WTC11 (cell line): ENCODE data around the gene PRR33. TPM values are rescaled to one million over a fixed set of nuclear protein-coding genes. Genes with fewer than 3 reads are reported as not detected.

Source experiments
- ATAC-seq: fragments of 200-7000 bp; cut with Tn5 transposase; 2 replicates; pipeline ENCODE4 v1.10.0; 2021; ENCODE audit warnings: mild to moderate bottlenecking, moderate library complexity
- CTCF ChIA-PET: fragments of 300-600 bp; sonication (Branson Sonifier 250); formaldehyde crosslinking; loops from one replicate; lab custom pipeline; 2021; ENCODE audit warnings: antibody characterized with exemption; lab: Charles Lee
- POLR2A ChIA-PET: fragments of 350-600 bp; sonication (Branson Sonifier 250); formaldehyde crosslinking; loops from one replicate; lab custom pipeline; 2021; ENCODE audit warnings: antibody characterized with exemption; lab: Charles Lee
- DNase-seq: peaks from one replicate; pipeline ENCODE4 v3.0.0; 2021; ENCODE audit warnings: low spot score
- H3K27ac Mint-ChIP-seq: 2 replicates; pipeline ENCODE4 v1.8.0; 2021; ENCODE audit warnings: mixed read lengths
- H3K27me3 Mint-ChIP-seq: 2 replicates; pipeline ENCODE4 v1.8.0; 2021; ENCODE audit warnings: low read depth, mild to moderate bottlenecking, moderate library complexity, mixed read lengths
- H3K36me3 Mint-ChIP-seq: 2 replicates; pipeline ENCODE4 v1.8.0; 2021; ENCODE audit warnings: mixed read lengths
- H3K4me1 Mint-ChIP-seq: 2 replicates; pipeline ENCODE4 v1.8.0; 2022; ENCODE audit warnings: mixed read lengths
- H3K4me3 Mint-ChIP-seq: 2 replicates; pipeline ENCODE4 v1.8.0; 2021; ENCODE audit warnings: mild to moderate bottlenecking, moderate library complexity, mixed read lengths
- H3K9me3 Mint-ChIP-seq: 2 replicates; pipeline ENCODE4 v1.8.0; 2021; ENCODE audit warnings: mixed read lengths
- AFF4 ChIP-seq: sonication (generic); formaldehyde crosslinking; IDR thresholded peaks from 2 replicates; pipeline ENCODE4 v1.8.1; 2023; ENCODE audit warnings: mild to moderate bottlenecking, missing genetic modification reagents, borderline replicate concordance
- CREB1 ChIP-seq: sonication (generic); formaldehyde crosslinking; IDR thresholded peaks from 2 replicates; pipeline ENCODE4 v1.8.0; 2023; ENCODE audit warnings: mild to moderate bottlenecking, missing genetic modification reagents
- ESRRA ChIP-seq: sonication (generic); formaldehyde crosslinking; IDR thresholded peaks from 2 replicates; pipeline ENCODE4 v1.8.1; 2022; ENCODE audit warnings: mild to moderate bottlenecking, missing genetic modification reagents, borderline replicate concordance
- FOXJ3 ChIP-seq: sonication (generic); formaldehyde crosslinking; IDR thresholded peaks from 2 replicates; pipeline ENCODE4 v1.9.0; 2021; ENCODE audit warnings: missing genetic modification reagents, mild to moderate bottlenecking, borderline replicate concordance
- IRF2 ChIP-seq: sonication (generic); formaldehyde crosslinking; IDR thresholded peaks from 2 replicates; pipeline ENCODE4 v1.8.0; 2022; ENCODE audit warnings: low read depth, missing genetic modification reagents, borderline replicate concordance
- JUN ChIP-seq: sonication (generic); formaldehyde crosslinking; IDR thresholded peaks from 2 replicates; pipeline ENCODE4 v1.8.0; 2023; ENCODE audit warnings: mild to moderate bottlenecking, missing genetic modification reagents
- KAT7 ChIP-seq: sonication (generic); formaldehyde crosslinking; IDR thresholded peaks from 2 replicates; pipeline ENCODE4 v1.8.1; 2023; ENCODE audit warnings: missing genetic modification reagents, mild to moderate bottlenecking, borderline replicate concordance
- MLX ChIP-seq: sonication (generic); formaldehyde crosslinking; IDR thresholded peaks from 2 replicates; pipeline ENCODE4 v1.8.1; 2023; ENCODE audit warnings: mild to moderate bottlenecking, missing genetic modification reagents, moderate library complexity
- RORB ChIP-seq: fragments of 250-450 bp; sonication (Bioruptor Pico); IDR thresholded peaks from 2 replicates; pipeline ENCODE4 v1.9.0; 2021; ENCODE audit warnings: mild to moderate bottlenecking
- SOX15 ChIP-seq: fragments of 250-450 bp; sonication (Bioruptor Pico); IDR thresholded peaks from 2 replicates; pipeline ENCODE4 v1.9.0; 2021; ENCODE audit warnings: mild to moderate bottlenecking
- TP53 ChIP-seq: sonication (generic); formaldehyde crosslinking; IDR thresholded peaks from 2 replicates; pipeline ENCODE4 v1.8.1; 2023; ENCODE audit warnings: mild to moderate bottlenecking, missing genetic modification reagents
- ZMAT4 ChIP-seq: fragments of 250-450 bp; sonication (Bioruptor Pico); IDR thresholded peaks from 2 replicates; pipeline ENCODE4 v1.9.0; 2021; ENCODE audit warnings: mild to moderate bottlenecking
- ZNF317 ChIP-seq: sonication (generic); formaldehyde crosslinking; IDR thresholded peaks from 2 replicates; pipeline ENCODE4 v1.8.1; 2023; ENCODE audit warnings: low read depth, mild to moderate bottlenecking, moderate library complexity, missing genetic modification reagents, borderline replicate concordance
- total RNA-seq: library from RNA; stranded (reverse); gene quantifications from 3 replicates; pipeline ENCODE4 v1.2.3, GENCODE V29; 2021
- TF ChIP-seq, protein P1 (sequence below): sonication (generic); formaldehyde crosslinking; conservative IDR thresholded peaks from 2 replicates; pipeline ENCODE4 v1.8.1; 2023; ENCODE audit warnings: mild to moderate bottlenecking, low read depth, missing genetic modification reagents, moderate library complexity
- TF ChIP-seq, protein P2 (sequence below): sonication (generic); formaldehyde crosslinking; IDR thresholded peaks from 2 replicates; pipeline ENCODE4 v1.8.1; 2023; ENCODE audit warnings: mild to moderate bottlenecking, missing genetic modification reagents
- TF ChIP-seq, protein P3 (sequence below): sonication (generic); formaldehyde crosslinking; IDR thresholded peaks from 2 replicates; pipeline ENCODE4 v1.8.0; 2022; ENCODE audit warnings: mild to moderate bottlenecking, missing genetic modification reagents
- TF ChIP-seq, protein P4 (sequence below): sonication (generic); formaldehyde crosslinking; IDR thresholded peaks from 2 replicates; pipeline ENCODE4 v1.8.1; 2023; ENCODE audit warnings: mild to moderate bottlenecking, missing genetic modification reagents

The PRR33 gene
- total RNA-seq, 1 experiment from 2014 or later, result not detected

DNA sequence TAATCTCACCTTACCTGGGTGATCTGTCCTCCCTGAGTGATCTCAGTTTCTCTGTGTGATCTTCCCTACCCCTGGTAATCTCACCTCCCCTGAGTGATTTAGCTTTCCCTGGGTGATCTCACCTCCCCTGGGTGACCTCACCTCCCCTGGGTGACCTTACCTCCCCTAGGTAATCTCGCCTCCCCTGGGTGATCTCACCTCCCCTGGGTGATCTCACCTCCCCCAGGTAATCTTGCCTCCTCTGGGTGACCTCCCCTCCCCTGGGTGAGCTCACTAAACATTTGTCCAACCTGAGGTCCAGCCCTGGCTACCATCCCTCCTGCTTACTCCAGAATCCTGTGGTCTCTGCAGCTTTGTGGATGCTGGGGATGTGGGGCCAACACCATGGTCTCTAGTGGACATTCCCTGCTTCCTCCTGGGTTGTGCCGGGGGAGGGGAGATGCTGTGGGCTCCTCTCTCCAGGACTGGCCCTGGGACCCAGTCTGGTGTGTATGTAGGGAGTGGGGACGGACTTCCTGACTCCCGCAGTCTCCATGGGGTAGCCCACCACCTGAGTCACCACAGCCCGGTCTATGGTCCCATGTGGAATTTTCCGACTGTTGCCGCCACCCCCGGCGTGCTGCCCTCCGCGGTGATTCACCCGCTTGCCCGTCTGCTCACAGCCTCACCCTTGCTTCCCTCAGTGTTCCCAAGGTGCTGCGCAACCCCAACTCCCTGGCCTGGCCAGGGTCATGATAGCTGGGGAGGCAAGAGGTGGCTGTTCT lies 28.9 kb downstream of the PRR33 start:
- H3K4me3 Mint-ChIP-seq, result no peak overlapping the region
- CTCF ChIA-PET, result interaction anchor here (1.4 kb wide), 1 partner anchor 169 kb away, joined by 3 read pairs; no protein-coding TSS in a partner anchor
- no peak overlapping the region for H3K27ac Mint-ChIP-seq
- no peak for DNase-seq
- ATAC-seq, result no peak
- TF ChIP-seq IRF2 (no peak), ZNF317 (CRISPR knock-in tag) (no peak), JUN (no peak), CREB1 (CRISPR knock-in tag) (no peak), TP53 (CRISPR knock-in tag) (no peak), ZMAT4 (CRISPR knock-in tag) (no peak), MLX (CRISPR knock-in tag) (no peak), KAT7 (CRISPR knock-in tag) (no peak), FOXJ3 (CRISPR knock-in tag) (no peak)
- TF ChIP-seq, all 79 proteins: peak for 0
- Mint-ChIP-seq H3K27me3 (no peaks in the 10 kb centered on the region), H3K36me3 (no peaks in the 10 kb centered on the region), H3K9me3 (no peaks in the 10 kb centered on the region), H3K4me1 (no peaks in the 10 kb centered on the region; the same call in 1 of the 2 replicates)
- POLR2A ChIA-PET, result no interaction called here

- Mint-ChIP-seq H3K4me3 (no peak overlapping the region), H3K4me1 (no peaks in the 10 kb centered on the region; the same call in 1 of the 2 replicates), H3K27ac (no peak overlapping the region), H3K36me3 (no peaks in the 10 kb centered on the region), H3K27me3 (no peaks in the 10 kb centered on the region), H3K9me3 (no peaks in the 10 kb centered on the region)
- ChIA-PET POLR2A (no interaction called here), CTCF (interaction anchor here (1.4 kb wide), 1 partner anchor 168 kb away, joined by 3 read pairs; no protein-coding TSS in a partner anchor)
- no peak for ATAC-seq
- DNase-seq, result no peak
- no peak for TF ChIP-seq RORB (CRISPR knock-in tag)
- TF ChIP-seq SOX15 (CRISPR knock-in tag), result no peak
- no peak for TF ChIP-seq ZMAT4 (CRISPR knock-in tag)
- TF ChIP-seq IRF2, result no peak
- TF ChIP-seq, protein P1, sequence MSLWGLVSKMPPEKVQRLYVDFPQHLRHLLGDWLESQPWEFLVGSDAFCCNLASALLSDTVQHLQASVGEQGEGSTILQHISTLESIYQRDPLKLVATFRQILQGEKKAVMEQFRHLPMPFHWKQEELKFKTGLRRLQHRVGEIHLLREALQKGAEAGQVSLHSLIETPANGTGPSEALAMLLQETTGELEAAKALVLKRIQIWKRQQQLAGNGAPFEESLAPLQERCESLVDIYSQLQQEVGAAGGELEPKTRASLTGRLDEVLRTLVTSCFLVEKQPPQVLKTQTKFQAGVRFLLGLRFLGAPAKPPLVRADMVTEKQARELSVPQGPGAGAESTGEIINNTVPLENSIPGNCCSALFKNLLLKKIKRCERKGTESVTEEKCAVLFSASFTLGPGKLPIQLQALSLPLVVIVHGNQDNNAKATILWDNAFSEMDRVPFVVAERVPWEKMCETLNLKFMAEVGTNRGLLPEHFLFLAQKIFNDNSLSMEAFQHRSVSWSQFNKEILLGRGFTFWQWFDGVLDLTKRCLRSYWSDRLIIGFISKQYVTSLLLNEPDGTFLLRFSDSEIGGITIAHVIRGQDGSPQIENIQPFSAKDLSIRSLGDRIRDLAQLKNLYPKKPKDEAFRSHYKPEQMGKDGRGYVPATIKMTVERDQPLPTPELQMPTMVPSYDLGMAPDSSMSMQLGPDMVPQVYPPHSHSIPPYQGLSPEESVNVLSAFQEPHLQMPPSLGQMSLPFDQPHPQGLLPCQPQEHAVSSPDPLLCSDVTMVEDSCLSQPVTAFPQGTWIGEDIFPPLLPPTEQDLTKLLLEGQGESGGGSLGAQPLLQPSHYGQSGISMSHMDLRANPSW (CRISPR knock-in tag), result no peak
- TF ChIP-seq, protein P2, sequence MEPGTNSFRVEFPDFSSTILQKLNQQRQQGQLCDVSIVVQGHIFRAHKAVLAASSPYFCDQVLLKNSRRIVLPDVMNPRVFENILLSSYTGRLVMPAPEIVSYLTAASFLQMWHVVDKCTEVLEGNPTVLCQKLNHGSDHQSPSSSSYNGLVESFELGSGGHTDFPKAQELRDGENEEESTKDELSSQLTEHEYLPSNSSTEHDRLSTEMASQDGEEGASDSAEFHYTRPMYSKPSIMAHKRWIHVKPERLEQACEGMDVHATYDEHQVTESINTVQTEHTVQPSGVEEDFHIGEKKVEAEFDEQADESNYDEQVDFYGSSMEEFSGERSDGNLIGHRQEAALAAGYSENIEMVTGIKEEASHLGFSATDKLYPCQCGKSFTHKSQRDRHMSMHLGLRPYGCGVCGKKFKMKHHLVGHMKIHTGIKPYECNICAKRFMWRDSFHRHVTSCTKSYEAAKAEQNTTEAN (CRISPR knock-in tag), result no peak
- no peak for TF ChIP-seq AFF4 (CRISPR knock-in tag)
- TF ChIP-seq, protein P3, sequence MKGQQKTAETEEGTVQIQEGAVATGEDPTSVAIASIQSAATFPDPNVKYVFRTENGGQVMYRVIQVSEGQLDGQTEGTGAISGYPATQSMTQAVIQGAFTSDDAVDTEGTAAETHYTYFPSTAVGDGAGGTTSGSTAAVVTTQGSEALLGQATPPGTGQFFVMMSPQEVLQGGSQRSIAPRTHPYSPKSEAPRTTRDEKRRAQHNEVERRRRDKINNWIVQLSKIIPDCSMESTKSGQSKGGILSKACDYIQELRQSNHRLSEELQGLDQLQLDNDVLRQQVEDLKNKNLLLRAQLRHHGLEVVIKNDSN (CRISPR knock-in tag), result no peak
- no peak for TF ChIP-seq ESRRA
- TF ChIP-seq, protein P4, sequence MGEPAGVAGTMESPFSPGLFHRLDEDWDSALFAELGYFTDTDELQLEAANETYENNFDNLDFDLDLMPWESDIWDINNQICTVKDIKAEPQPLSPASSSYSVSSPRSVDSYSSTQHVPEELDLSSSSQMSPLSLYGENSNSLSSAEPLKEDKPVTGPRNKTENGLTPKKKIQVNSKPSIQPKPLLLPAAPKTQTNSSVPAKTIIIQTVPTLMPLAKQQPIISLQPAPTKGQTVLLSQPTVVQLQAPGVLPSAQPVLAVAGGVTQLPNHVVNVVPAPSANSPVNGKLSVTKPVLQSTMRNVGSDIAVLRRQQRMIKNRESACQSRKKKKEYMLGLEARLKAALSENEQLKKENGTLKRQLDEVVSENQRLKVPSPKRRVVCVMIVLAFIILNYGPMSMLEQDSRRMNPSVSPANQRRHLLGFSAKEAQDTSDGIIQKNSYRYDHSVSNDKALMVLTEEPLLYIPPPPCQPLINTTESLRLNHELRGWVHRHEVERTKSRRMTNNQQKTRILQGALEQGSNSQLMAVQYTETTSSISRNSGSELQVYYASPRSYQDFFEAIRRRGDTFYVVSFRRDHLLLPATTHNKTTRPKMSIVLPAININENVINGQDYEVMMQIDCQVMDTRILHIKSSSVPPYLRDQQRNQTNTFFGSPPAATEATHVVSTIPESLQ (CRISPR knock-in tag), result no peak
- TF ChIP-seq, all 79 proteins: peak for 0
Observed at GRCh38 chr11:1861435-1862411, 30.0 kb downstream of the PRR33 start.
